ENCODE data around the gene DPYSL4.

GRCh38 chr10:132151951-132152505 is 34.7 kb upstream of the DPYSL4 start:
- no peak for TF ChIP-seq CTCF (IDR thresholded peaks at IDR 0.05; ENCODE audit: low read depth, low read length, poor library complexity, severe bottlenecking)
- no peak for TF ChIP-seq EZH2phosphoT487 (IDR thresholded peaks at IDR 0.05; ENCODE audit: borderline replicate concordance, low read length)
